ENCODE measurements around the gene APOBEC3G.
"Not testable (repeated sequence)": the region's sequence is repeated elsewhere in the genome, so short reads cannot be mapped to it uniquely, and the experiment has no call there.

- not testable (repeated sequence) for TF ChIP-seq CTCF (IDR thresholded peaks at IDR 0.05; ENCODE audit: borderline replicate concordance, extremely low read depth, low read length, poor library complexity, severe bottlenecking); EZH2 (IDR thresholded peaks at IDR 0.05; ENCODE audit: borderline replicate concordance, low read depth, low read length, severe bottlenecking)
Measured at GRCh38 chr22:39072581-39072981, 4.5 kb upstream of the APOBEC3G start.
